Stomach (tissue), 9 donors: ENCODE results near the gene AP3D1. TPM values are rescaled to one million over a fixed set of nuclear protein-coding genes. Genes with fewer than 3 reads are reported as not detected.

Experiments used
- DNase-seq, 2 donors: peaks; one replicate each; pipeline versions ENCODE4 v3.0.0 to v3.0.0-alpha.2; 2013 to 2019
- H3K27ac ChIP-seq, 5 donors: fragments of 200-600 bp in 4 of 5; sonication (generic) in 4 of 5; one replicate each; pipeline ENCODE4 v1.5.1; 2013 to 2019; ENCODE audit warnings: mild to moderate bottlenecking in 1 of 5, moderate library complexity in 1 of 5
- H3K27me3 ChIP-seq, 3 donors: fragments of 200-600 bp; sonication (generic); one replicate each; pipeline ENCODE4 v1.5.1; 2017 to 2019; ENCODE audit warnings: mixed run types in 1 of 3
- H3K36me3 ChIP-seq, 4 donors: fragments of 200-600 bp; sonication (generic); 1 replicate in 3 of 4; 2 replicates in 1 of 4; pipeline ENCODE4 v1.5.1; 2016 to 2019
- H3K4me1 ChIP-seq, 4 donors: fragments of 200-600 bp; sonication (generic); one replicate each; pipeline ENCODE4 v1.5.1; 2016 to 2019
- H3K4me3 ChIP-seq, 4 donors: fragments of 200-600 bp; sonication (generic) in 3 of 4; one replicate each; pipeline ENCODE4 v1.5.1; 2016 to 2019; ENCODE audit warnings: mild to moderate bottlenecking in 1 of 4
- H3K9me3 ChIP-seq, 4 donors: fragments of 200-600 bp; sonication (generic); one replicate each; pipeline ENCODE4 v1.5.1; 2016 to 2019
- CTCF ChIP-seq, 7 experiments: fragments of 450-650 bp in 4 of 7; fragments of 200-600 bp in 3 of 7; sonication (generic) in 3 of 7; IDR thresholded peaks; one replicate each; pipeline ENCODE4 v1.5.1; 2016 to 2019; ENCODE audit warnings: antibody characterized with exemption in 7 of 7, control low read depth in 2 of 7, mild to moderate bottlenecking in 1 of 7
- EP300 ChIP-seq: sonication (generic); formaldehyde crosslinking; IDR thresholded peaks from one replicate; pipeline ENCODE4 v1.6.1; 2017; ENCODE audit warnings: antibody characterized with exemption
- POLR2A ChIP-seq, 4 donors: fragments of 450-650 bp; IDR thresholded peaks; one replicate each; pipeline ENCODE4 v1.6.1; 2016; ENCODE audit warnings: antibody characterized with exemption in 4 of 4, control low read depth in 2 of 4, mild to moderate bottlenecking in 1 of 4, moderate library complexity in 1 of 4
- POLR2AphosphoS5 ChIP-seq, 3 donors: sonication (generic); formaldehyde crosslinking; IDR thresholded peaks; one replicate each; pipeline ENCODE4 v1.6.1; 2016; ENCODE audit warnings: antibody characterized with exemption in 3 of 3
- WGBS, 5 donors: extraction: QIAGEN DNeasy Blood & Tissue Kit in 3 of 5; methylation state at CpG; one replicate each; pipeline versions ENCODE4 v1.1.5 to v1.1.7; 2013 to 2018; 5-methylcytosine and 5-hydroxymethylcytosine counted together
- intact Hi-C: fragments of 100-400 bp; cut with DNase I; formaldehyde crosslinking; loops from one replicate; pipeline ENCODE4 v1.15.1; 2023; ENCODE audit warnings: low total_unique reads
- polyA plus RNA-seq, 3 donors: library from polyadenylated mRNA; stranded (reverse); fragments of 200-250 nt; gene quantifications; one replicate each; pipeline ENCODE4 v1.2.3, GENCODE V29; 2013
- total RNA-seq, 5 donors: library from RNA; depleted of rRNA; stranded (reverse); fragments of >200 nt; gene quantifications; one replicate each; pipeline versions ENCODE4 v1.1.0 to v1.2.3, GENCODE V29; 2014 to 2016
- donor health status: healthy with polysubstance abuse.
- donor health status: Bipolar disorder and iron deficiency.
- donor health status: healthy.

Gene AP3D1
- total and polyA plus RNA-seq, 8 donors = 49.0 to 340 (median 85.0) TPM

DNA sequence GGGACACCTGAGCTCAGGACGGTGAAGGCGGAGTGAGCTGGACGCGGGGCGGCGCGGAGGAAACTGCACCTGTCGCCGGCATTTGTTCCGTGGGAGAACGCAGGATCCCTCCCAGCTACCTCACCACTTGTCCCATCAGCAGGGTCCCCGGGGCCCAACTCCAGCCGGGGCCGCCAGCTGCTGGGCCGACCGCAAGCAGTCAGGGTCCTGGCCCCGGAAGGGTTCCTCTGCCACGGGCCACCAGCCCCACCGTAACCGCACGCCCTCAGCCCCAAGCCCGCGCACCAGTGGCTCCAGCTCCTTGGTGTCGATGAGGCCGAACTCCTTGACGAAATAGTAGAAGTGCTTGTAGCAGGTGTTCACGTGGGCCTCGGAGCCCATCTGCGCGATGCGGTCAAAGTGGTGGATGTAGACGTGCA is 74.8 kb downstream of the AP3D1 start:
- no peaks in the 10 kb centered on the region for H3K9me3 ChIP-seq
- 95 to 98% (median 97%) methylated on average over 30 to 32 of the region's 32 CpGs for WGBS, 5 donors
- no peak overlapping the region for H3K4me3 ChIP-seq
- no peaks in the 10 kb centered on the region for H3K27me3 ChIP-seq
- no peak overlapping the region for H3K27ac ChIP-seq
- intact Hi-C loops = loop anchor here (10.0 kb wide), 1 partner anchor 142 kb away; no protein-coding TSS in a partner anchor
- TF ChIP-seq EP300 (no peak), CTCF (IDR thresholded peaks at IDR 0.05) (no peak), POLR2AphosphoS5 (IDR thresholded peaks at IDR 0.05) (no peak), POLR2A (IDR thresholded peaks at IDR 0.05) (no peak)
- no peak for DNase-seq
- H3K36me3 ChIP-seq = peaks cover 68 to 100% (median 98%) of the 10 kb centered on the region in 4 donors
- H3K4me1 ChIP-seq = peaks cover 0 to 47% (median 5%) of the 10 kb centered on the region in 4 donors

GRCh38 chr19:2072757-2073551 is 78.4 kb downstream of the AP3D1 start:
- Histone ChIP-seq H3K4me1 (peaks cover 7 to 39% (median 12%) of the 10 kb centered on the region in 4 donors), H3K36me3 (peaks cover 58 to 72% (median 71%) of the 10 kb centered on the region in 4 donors), H3K4me3 (no peak overlapping the region), H3K9me3 (no peaks in the 10 kb centered on the region), H3K27me3 (no peaks in the 10 kb centered on the region), H3K27ac (no peak overlapping the region)
- 87 to 92% (median 91%) methylated on average over 28 to 32 of the region's 32 CpGs for WGBS, 5 donors
- intact Hi-C loops = loop anchor here (5.0 to 10.0 kb wide), 2 partner anchors 51 to 138 kb away; no protein-coding TSS in a partner anchor
- TF ChIP-seq EP300 = no peak
- no peak for TF ChIP-seq POLR2A (IDR thresholded peaks at IDR 0.05)
- TF ChIP-seq POLR2AphosphoS5 (IDR thresholded peaks at IDR 0.05) = no peak
- DNase-seq = no peak

GRCh38 chr19:2070986-2071673 is 80.2 kb downstream of the AP3D1 start:
- Histone ChIP-seq H3K4me3 (no peak overlapping the region), H3K9me3 (no peaks in the 10 kb centered on the region), H3K36me3 (peaks cover 40 to 54% (median 53%) of the 10 kb centered on the region in 4 donors), H3K27ac (peak overlapping the region in 1 of 5 donors; percentile 35), H3K27me3 (no peaks in the 10 kb centered on the region), H3K4me1 (peaks cover 7 to 39% (median 12%) of the 10 kb centered on the region in 4 donors)
- TF ChIP-seq POLR2A (IDR thresholded peaks at IDR 0.05) = no peak
- no peak for TF ChIP-seq CTCF (IDR thresholded peaks at IDR 0.05)
- TF ChIP-seq POLR2AphosphoS5 (IDR thresholded peaks at IDR 0.05) = no peak
- TF ChIP-seq EP300 = no peak
- intact Hi-C loops = loop anchor here (5.0 to 10.0 kb wide), 2 partner anchors 49 to 136 kb away; no protein-coding TSS in a partner anchor
- DNase-seq = no peak
- 88 to 95% (median 90%) methylated on average over 19 of the region's 19 CpGs for WGBS, 5 donors

- DNase-seq = no peak
- Histone ChIP-seq H3K4me3 (no peak overlapping the region), H3K27me3 (no peaks in the 10 kb centered on the region), H3K4me1 (peaks cover 7 to 42% (median 15%) of the 10 kb centered on the region in 4 donors), H3K36me3 (peaks cover 33 to 47% (median 46%) of the 10 kb centered on the region in 4 donors), H3K9me3 (no peaks in the 10 kb centered on the region), H3K27ac (peak overlapping the region in 1 of 5 donors; percentile 39)
- intact Hi-C loops = loop anchor here (5.0 to 10.0 kb wide), 2 partner anchors 48 to 136 kb away; no protein-coding TSS in a partner anchor
- 85 to 95% (median 93%) methylated on average over 10 of the region's 10 CpGs for WGBS, 5 donors
- TF ChIP-seq POLR2A (IDR thresholded peaks at IDR 0.05) (no peak), CTCF (IDR thresholded peaks at IDR 0.05) (no peak), EP300 (no peak), POLR2AphosphoS5 (IDR thresholded peaks at IDR 0.05) (no peak)
Measured at GRCh38 chr19:2070436-2070827, 80.9 kb downstream of the AP3D1 start.
